SK-MEL-5 (cell line): ENCODE measurements around the gene CLEC18B. TPM values are rescaled to one million over a fixed set of nuclear protein-coding genes. Genes with fewer than 3 reads are reported as not detected.
"Not testable (repeated sequence)": the region's sequence is repeated elsewhere in the genome, so short reads cannot be mapped to it uniquely, and the experiment has no call there.

Experiments
- DNase-seq: peaks from one replicate; pipeline ENCODE4 v3.0.0-alpha.2; 2016; ENCODE audit warnings: low read depth, low spot score
- in situ Hi-C: cut with HindIII; loops from 2 replicates; pipeline ENCODE4 v1.10.0; 2016; ENCODE audit warnings: low sequenced_read_pairs, high pct_unique_total_duplicates, low pct_unique_long_range_greater_than_20kb
- small RNA-seq, 2 experiments: library from RNA; depleted of rRNA; stranded (forward); fragments of <200 nt; gene quantifications; one replicate each; pipeline ENCODE3, GENCODE V24; 2014
- total RNA-seq: library from RNA; depleted of rRNA; stranded (reverse); fragments of >200 nt; shearing (Covaris generic); gene quantifications from 2 replicates; pipeline ENCODE4 v1.2.3, GENCODE V29; 2014; rRNA removed

CLEC18B gene
- total RNA-seq, 1 experiment from 2014 or later: not detected

DNA sequence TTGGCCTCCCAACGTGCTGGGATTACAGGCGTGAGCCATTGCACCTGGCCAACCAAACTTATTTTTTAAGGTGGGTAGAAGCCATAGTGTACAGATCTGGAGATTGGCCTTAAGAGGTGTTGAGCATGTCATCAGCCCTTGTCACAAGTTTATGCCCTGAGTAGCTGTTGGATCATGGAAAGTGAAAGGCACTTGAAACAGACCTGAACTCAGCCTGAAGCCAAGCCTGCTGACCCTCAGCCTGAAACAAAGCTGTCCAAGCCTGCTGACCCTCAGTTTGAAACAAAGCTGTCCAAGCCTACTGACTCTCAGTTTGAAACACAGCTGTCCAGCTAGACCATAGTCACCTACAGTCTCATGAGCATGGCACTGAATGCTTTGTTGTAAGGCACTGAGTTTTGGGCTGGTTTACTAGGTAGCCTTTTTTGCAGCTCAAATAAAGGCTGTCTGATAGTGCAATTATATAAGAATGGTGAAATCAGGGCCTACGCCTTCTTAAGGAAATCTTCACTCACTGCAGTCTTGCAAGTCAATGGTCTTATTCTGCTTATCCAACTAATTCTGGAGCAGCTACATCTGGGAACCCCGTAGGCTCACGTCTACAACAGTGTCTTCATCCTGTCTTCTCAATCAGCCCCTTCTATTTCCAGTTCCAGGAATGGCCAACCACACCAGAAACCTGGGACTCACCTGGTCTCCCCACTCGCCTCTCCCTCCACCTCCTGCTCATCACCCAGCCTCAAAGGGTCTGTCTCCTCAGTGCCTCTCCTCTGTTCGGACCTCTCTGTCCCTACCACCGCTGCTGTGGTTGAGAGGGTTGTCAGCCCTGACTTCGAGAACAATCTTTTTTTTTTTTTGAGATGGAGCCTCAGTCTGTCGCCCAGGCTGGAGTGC, 48.1 kb downstream of the CLEC18B start:
- no peak for DNase-seq
- in situ Hi-C loops: no loop called here

DNA sequence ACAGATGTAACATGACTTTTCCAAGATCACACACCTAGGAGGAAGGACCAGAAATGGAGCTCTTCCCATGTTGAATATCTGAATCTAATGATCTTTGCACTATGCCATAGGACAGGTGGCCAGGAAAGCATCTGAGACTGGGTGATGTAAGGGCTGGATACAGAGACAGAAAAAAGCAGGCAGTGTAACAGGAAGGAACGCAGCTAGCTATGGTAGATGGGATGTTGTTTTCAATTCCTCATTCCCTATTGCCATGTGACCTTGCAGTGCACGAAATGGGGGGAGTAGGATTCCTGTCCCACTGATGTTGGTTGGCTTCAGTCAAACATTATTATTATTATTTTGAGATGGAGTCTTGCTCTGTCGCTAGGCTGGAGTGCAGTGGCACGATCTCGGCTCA, 48.9 kb downstream of the CLEC18B start:
- DNase-seq: no peak

DNA sequence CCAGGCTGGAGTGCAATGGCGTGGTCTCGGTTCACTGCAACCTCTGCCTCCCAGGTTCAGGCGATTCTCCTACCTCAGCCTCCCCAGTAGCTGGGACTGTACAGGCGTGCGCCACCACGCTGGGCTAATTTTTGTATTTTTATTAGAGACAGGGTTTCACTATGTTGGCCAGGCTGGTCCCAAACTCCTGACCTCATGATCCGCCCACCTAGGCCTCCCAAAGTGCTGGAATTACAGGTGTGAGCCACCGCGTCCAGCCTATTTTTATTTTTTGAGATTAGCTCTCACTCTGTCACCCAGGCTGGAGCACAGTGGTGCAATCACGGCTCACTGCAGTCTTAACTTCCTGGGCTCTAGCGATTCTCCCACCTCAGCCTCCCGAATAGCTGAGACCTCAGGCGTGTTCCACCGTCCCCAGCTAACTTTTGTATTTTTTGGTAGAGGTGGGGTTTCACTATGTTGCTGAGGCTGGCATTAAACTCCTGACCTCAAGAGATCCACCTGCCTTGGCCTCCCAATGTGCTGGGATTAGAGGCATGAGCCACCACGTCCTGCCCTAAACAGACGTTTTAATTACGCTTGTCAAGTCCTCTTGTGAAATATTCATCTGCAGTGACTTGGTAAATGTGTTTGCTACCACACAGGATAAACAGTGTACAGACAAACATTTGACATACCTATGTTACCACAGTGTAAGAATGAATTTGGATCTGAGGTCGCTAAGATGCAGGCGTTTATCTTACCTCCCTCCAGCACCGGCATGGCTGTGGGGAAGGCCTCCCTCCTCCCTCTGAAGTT, 50.7 kb downstream of the CLEC18B start:
- in situ Hi-C loops: not testable (repeated sequence)

More for the DNA sequence above, 48.9 kb downstream of the CLEC18B start:
- in situ Hi-C loops: no loop called here

DNA sequence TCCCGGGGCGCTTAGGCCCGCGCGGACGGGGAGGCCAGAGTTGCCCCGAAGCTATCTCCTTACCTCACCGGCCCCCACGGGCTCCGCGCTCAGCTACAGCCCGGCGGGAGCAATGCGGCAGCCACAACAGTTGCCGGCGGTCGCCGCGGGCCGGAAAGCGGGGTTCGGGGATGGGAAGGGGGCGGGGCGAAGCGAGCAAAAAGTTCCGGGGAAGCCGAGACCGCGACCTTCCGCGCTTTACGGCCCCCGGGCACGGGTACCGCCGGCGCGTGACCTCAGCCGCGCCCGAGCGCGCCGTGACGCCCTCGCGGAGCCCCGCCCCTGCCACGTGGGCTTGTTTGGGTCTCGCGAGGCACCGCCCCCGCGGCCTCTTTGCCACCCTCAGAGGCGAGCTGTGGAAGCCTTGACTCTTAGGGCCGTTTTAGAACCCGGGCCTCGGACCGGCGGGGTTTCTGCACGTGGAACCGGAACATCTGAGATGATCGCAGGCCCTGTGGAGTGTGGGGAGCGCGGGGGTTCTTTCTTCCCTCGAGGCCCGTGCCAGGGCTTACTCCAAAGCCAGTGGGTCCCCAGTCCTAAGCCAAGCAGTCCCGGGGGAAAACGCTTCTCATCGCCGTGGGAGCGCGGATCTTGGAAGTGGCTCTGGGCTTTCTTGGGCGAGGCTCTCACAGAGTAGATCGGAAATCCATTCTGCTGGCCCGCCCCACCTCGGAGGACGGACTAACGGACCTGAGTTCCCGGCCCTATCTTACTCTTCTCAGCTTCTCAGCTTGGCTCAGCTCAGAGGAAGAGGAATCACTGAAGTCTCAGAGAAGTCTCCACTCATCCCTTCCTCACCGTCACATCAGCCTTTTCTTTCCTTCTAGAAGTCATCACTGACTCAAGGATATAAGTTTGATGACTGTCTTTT, 53.0 kb downstream of the CLEC18B start:
- in situ Hi-C loops: not testable (repeated sequence)
- DNase-seq: peak; percentile 82

More for the DNA sequence above, 50.7 kb downstream of the CLEC18B start:
- DNase-seq: not testable (repeated sequence)

DNA sequence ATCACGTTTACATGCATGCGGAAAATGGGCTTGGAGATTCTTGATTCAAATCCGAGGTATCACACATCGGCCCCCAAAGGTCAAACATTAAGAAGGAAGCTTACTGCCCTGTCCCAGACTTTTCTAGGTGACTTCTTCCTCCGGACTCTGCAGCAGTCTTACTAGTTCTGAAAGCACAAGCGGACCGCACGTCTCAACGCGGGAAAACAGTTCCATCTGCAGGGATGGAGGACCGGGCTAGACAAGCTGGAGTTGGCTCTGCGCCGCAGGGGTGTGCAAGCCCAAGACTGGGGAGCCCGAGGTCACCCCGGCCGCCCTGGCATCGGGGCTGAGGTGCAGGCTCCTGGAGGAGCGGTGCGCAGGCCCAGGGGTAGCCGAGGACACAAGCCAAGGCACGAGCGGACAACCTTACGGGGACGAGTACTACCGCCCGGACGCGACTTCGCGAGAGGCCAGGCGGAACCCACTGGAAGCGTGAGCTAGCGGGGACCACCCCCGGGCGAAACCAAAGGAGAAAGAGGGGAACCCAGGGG, 53.7 kb downstream of the CLEC18B start:
- in situ Hi-C loops: not testable (repeated sequence)
- DNase-seq: peak; percentile 6

DNA sequence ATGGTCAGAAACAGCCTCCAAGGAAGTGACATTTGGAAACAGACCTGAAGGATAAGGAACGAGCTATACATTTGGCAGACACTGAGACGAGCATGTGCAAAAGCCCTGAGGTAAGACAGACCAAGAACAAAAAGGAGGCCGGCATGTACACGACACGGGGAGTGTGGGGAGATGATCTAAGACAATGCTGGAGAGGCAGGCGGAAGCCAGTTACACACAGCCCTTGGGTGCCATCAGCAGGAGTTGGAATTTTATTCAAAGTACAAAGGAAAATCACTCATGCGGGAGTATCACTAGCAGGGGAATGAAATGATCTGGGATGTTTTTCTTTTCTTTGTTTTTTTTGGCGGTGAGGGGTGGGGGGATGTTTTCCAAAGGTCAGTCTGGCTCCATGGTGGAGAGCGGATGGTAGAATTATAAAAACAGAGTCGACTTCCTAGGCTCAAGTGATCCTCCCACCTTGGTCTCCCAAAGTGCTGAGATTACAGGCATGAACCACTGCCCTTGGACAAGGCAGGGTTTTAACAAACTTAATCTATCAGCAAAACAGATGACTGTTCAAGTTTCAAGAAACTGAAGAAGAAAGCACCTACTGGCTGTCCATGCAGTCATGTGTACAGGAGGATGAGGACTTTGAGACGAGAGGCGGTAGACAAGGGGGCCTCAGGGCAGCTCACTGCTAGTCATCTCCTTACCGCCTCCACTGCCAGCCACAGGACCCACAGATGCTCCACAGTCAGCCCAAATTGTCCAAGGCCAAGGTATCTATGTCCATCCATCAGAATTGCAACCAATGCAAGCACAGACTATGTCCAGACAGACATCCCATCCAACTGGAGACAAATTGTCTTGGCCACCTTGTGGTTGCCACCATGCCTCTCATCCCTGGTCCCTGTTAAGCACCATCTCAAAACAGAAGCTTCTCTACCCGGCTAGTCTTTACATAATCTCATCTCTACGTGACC, 59.4 kb downstream of the CLEC18B start:
- in situ Hi-C loops, DNase-seq: not testable (repeated sequence)

Small RNA genes lying within 50 kb of the gene (small RNA-seq; reads per million reads assigned to genes)
- gene AC009053.4 (0 reads per million in 2 experiments), gene RF00019 (0 reads per million in 2 experiments), gene RNU6-237P (0 reads per million in 2 experiments)

Other genes starting within 250 kb of the CLEC18B start
- gene PSMD7, start 124.7 kb downstream of the CLEC18B start, total RNA-seq: 56.1 and 77.4 TPM in 2 replicates
- not detected in 2 replicates for gene NPIPB15, start 45.2 kb downstream of the CLEC18B start, total RNA-seq
- 41.7 and 57.9 TPM in 2 replicates for gene GLG1, start 185.6 kb upstream of the CLEC18B start, total RNA-seq
- gene RFWD3, start 245.4 kb upstream of the CLEC18B start, total RNA-seq: 29.2 and 31.3 TPM in 2 replicates